Central memory CD8-positive, alpha-beta T cell (primary cell): ENCODE measurements around the gene MTHFR.

Experiments
- ATAC-seq: fragments of 150-1000 bp; cut with Tn5 transposase; replicated peaks from 2 replicates; pipeline ENCODE4 v1.10.0; 2022; ENCODE audit warnings: mild to moderate bottlenecking, moderate FRiP score, moderate number of reproducible peaks; ENCODE audit not compliant: poor library complexity, severe bottlenecking; ENCODE audit errors: extremely low read depth
- DNase-seq, 2 donors: peaks; one replicate each; pipeline ENCODE4 v3.0.0; 2021; ENCODE audit warnings: low spot score in 2 of 2
- H3K27ac Mint-ChIP-seq: one replicate; pipeline ENCODE4 v1.8.0; 2022; ENCODE audit warnings: low read depth, mild to moderate bottlenecking, moderate library complexity, mixed read lengths
- H3K27me3 Mint-ChIP-seq: one replicate; pipeline ENCODE4 v1.8.0; 2022; ENCODE audit warnings: mixed read lengths
- H3K36me3 Mint-ChIP-seq: one replicate; pipeline ENCODE4 v1.8.0; 2022; ENCODE audit warnings: mild to moderate bottlenecking, moderate library complexity, mixed read lengths; ENCODE audit not compliant: insufficient read depth
- H3K4me1 Mint-ChIP-seq: one replicate; pipeline ENCODE4 v1.8.0; 2022; ENCODE audit warnings: mixed read lengths
- H3K4me3 Mint-ChIP-seq: one replicate; pipeline ENCODE4 v1.8.0; 2022; ENCODE audit warnings: mild to moderate bottlenecking, moderate library complexity, mixed read lengths
- H3K9me3 Mint-ChIP-seq: one replicate; pipeline ENCODE4 v1.8.0; 2022; ENCODE audit warnings: mixed read lengths

The MTHFR gene

GRCh38 chr1:11805422-11806306 lies at the start of gene MTHFR, which contains the start of gene CLCN6:
Gene MTHFR, minus strand, starts transcription at chr1:11805964. Its CDS starts 2,848 bp downstream, at chr1:11803116.
Gene CLCN6, plus strand, starts transcription at chr1:11806191. Its CDS starts 72 bp downstream, at chr1:11806263.
- Mint-ChIP-seq H3K27me3 (no peaks in the 10 kb centered on the region), H3K36me3 (peaks cover 19% of the 10 kb centered on the region), H3K27ac (peak within 1 kb of the TSS; percentile 99), H3K4me1 (peaks cover 70% of the 10 kb centered on the region), H3K4me3 (peak within 1 kb of the TSS; percentile 100), H3K9me3 (no peaks in the 10 kb centered on the region)
- DNase-seq (peak; percentile 92 to 95), ATAC-seq (peak; percentile 87)

GRCh38 chr1:11855430-11855829 lies 49.7 kb upstream of the MTHFR start:
- Mint-ChIP-seq H3K9me3 (no peaks in the 10 kb centered on the region), H3K27ac (no peak overlapping the region), H3K4me1 (no peaks in the 10 kb centered on the region), H3K27me3 (peaks cover 68% of the 10 kb centered on the region), H3K4me3 (no peak overlapping the region), H3K36me3 (no peaks in the 10 kb centered on the region)
- DNase-seq (no peak), ATAC-seq (no peak)

- H3K4me1 Mint-ChIP-seq: no peaks in the 10 kb centered on the region
- ATAC-seq: no peak
- H3K27ac Mint-ChIP-seq: no peak overlapping the region
- H3K27me3 Mint-ChIP-seq: peaks cover 59% of the 10 kb centered on the region
- DNase-seq: no peak
- no peaks in the 10 kb centered on the region for H3K9me3 Mint-ChIP-seq
- H3K4me3 Mint-ChIP-seq: no peak overlapping the region
- no peaks in the 10 kb centered on the region for H3K36me3 Mint-ChIP-seq
Measured at GRCh38 chr1:11854519-11854918, 48.8 kb upstream of the MTHFR start.

- Mint-ChIP-seq H3K27ac (no peak overlapping the region), H3K4me1 (no peaks in the 10 kb centered on the region), H3K9me3 (no peaks in the 10 kb centered on the region), H3K4me3 (no peak overlapping the region), H3K27me3 (peaks cover 40% of the 10 kb centered on the region), H3K36me3 (no peaks in the 10 kb centered on the region)
- no peak for DNase-seq
- no peak for ATAC-seq
Measured at GRCh38 chr1:11851180-11851579, 45.4 kb upstream of the MTHFR start.

GRCh38 chr1:11850156-11850555 lies 44.4 kb upstream of the MTHFR start:
- DNase-seq: no peak
- peaks cover 40% of the 10 kb centered on the region for H3K27me3 Mint-ChIP-seq
- ATAC-seq: no peak
- no peak overlapping the region for H3K4me3 Mint-ChIP-seq
- H3K4me1 Mint-ChIP-seq: peaks cover 4% of the 10 kb centered on the region
- no peaks in the 10 kb centered on the region for H3K9me3 Mint-ChIP-seq
- H3K36me3 Mint-ChIP-seq: peaks cover 5% of the 10 kb centered on the region
- H3K27ac Mint-ChIP-seq: no peak overlapping the region

- ATAC-seq (no peak), DNase-seq (no peak)
- peaks cover 4% of the 10 kb centered on the region for H3K4me1 Mint-ChIP-seq
- no peak overlapping the region for H3K4me3 Mint-ChIP-seq
- peaks cover 5% of the 10 kb centered on the region for H3K36me3 Mint-ChIP-seq
- H3K9me3 Mint-ChIP-seq: no peaks in the 10 kb centered on the region
- H3K27ac Mint-ChIP-seq: no peak overlapping the region
- peaks cover 21% of the 10 kb centered on the region for H3K27me3 Mint-ChIP-seq
Measured at GRCh38 chr1:11848373-11848700, 42.6 kb upstream of the MTHFR start.

GRCh38 chr1:11847667-11848372 lies 42.1 kb upstream of the MTHFR start, which contains the start of gene NPPA:
Gene NPPA, minus strand, starts transcription at chr1:11847783. Its CDS starts 99 bp downstream, at chr1:11847684.
- Mint-ChIP-seq H3K36me3 (peaks cover 5% of the 10 kb centered on the region), H3K4me3 (no peak within 1 kb of the TSS)
- no peak for ATAC-seq

GRCh38 chr1:11845641-11846335 lies 40.0 kb upstream of the MTHFR start:
- ATAC-seq (no peak), DNase-seq (no peak)
- Mint-ChIP-seq H3K36me3 (peaks cover 13% of the 10 kb centered on the region), H3K9me3 (no peaks in the 10 kb centered on the region), H3K4me1 (peaks cover 4% of the 10 kb centered on the region), H3K27me3 (peaks cover under 1% of the 10 kb centered on the region), H3K27ac (no peak overlapping the region), H3K4me3 (no peak overlapping the region)

More at GRCh38 chr1:11847667-11848372, 42.1 kb upstream of the MTHFR start, which contains the start of gene NPPA:
- peak within 1 kb of the TSS; percentile 55 for H3K27ac Mint-ChIP-seq
- DNase-seq: no peak
- peaks cover 4% of the 10 kb centered on the region for H3K4me1 Mint-ChIP-seq
- peaks cover 16% of the 10 kb centered on the region for H3K27me3 Mint-ChIP-seq
- no peaks in the 10 kb centered on the region for H3K9me3 Mint-ChIP-seq

- H3K27me3 Mint-ChIP-seq: no peaks in the 10 kb centered on the region
- peaks cover 10% of the 10 kb centered on the region for H3K4me1 Mint-ChIP-seq
- DNase-seq (no peak), ATAC-seq (no peak)
- H3K9me3 Mint-ChIP-seq: no peaks in the 10 kb centered on the region
- no peak overlapping the region for H3K27ac Mint-ChIP-seq
- no peak overlapping the region for H3K4me3 Mint-ChIP-seq
- peaks cover 18% of the 10 kb centered on the region for H3K36me3 Mint-ChIP-seq
Measured at GRCh38 chr1:11842154-11843041, 36.6 kb upstream of the MTHFR start.

- ATAC-seq (no peak), DNase-seq (no peak)
- peaks cover 18% of the 10 kb centered on the region for H3K36me3 Mint-ChIP-seq
- no peak overlapping the region for H3K4me3 Mint-ChIP-seq
- no peaks in the 10 kb centered on the region for H3K27me3 Mint-ChIP-seq
- peaks cover 10% of the 10 kb centered on the region for H3K4me1 Mint-ChIP-seq
- H3K9me3 Mint-ChIP-seq: no peaks in the 10 kb centered on the region
- H3K27ac Mint-ChIP-seq: no peak overlapping the region
Measured at GRCh38 chr1:11841245-11842153, 35.7 kb upstream of the MTHFR start.
